ENCODE measurements around the gene GIT2.

- TF ChIP-seq CTCF (IDR thresholded peaks at IDR 0.05), result no peak
- no peak for TF ChIP-seq POLR2A (IDR thresholded peaks at IDR 0.05)
Measured at GRCh38 chr12:109967383-109968031, 28.7 kb downstream of the GIT2 start.

All from adrenal gland (tissue), 5 donors.